Glomerular visceral epithelial cell (primary cell): Measurements from ENCODE around the gene REPS2.

Experiments used
- DNase-seq: peaks from one replicate; pipeline ENCODE4 v3.0.0-alpha.2; 2016; ENCODE audit errors: extremely low spot score

REPS2 gene

DNA sequence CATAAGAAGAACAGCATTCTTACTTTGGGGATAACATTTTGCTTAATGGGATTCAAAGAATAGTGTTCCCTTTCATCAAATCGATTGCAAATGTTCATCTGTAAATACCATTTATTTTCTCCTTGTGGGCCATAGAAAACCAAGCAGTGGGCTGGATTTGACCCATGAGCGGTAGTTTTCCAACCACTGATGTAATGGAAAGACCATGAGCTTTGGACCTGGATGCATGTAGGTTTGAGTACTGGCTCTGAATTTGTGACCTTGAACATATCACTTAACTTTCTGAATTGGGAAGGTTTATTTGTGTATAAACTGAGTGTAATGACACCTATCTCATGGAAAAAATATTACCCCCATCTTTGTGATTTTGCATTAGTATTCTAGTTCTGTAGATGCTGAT, 54.3 kb downstream of the REPS2 start:
- DNase-seq = no peak

DNA sequence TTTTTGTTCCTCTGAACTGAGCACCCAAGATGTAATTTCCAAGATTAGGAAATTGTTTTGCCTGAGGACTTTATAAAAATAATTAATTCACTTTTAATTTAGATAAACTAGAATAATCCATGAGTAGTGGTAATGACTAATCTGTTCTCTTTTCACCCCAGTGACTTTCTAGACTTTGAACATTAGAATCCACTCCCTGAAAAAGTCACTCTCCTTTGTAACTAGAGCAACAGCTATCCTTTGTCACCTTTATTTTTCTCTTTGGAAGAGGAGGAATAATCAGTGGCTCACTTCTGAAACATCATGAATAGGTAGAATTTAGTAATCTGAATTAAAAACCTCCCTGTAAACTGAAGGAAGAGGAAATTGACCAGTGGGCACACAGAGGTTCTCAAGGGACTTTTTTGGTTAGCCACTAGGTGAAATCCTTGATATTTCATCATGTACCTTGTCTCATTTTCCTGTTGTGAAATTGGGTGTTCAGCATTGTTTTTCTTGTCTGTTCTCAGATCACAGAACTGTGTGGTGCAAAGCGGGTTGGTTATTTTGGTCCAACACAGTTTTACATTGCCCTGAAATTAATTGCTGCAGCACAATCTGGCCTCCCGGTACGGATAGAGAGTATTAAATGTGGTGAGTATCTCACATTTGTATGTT, 59.4 kb downstream of the REPS2 start:
- DNase-seq = no peak

DNA sequence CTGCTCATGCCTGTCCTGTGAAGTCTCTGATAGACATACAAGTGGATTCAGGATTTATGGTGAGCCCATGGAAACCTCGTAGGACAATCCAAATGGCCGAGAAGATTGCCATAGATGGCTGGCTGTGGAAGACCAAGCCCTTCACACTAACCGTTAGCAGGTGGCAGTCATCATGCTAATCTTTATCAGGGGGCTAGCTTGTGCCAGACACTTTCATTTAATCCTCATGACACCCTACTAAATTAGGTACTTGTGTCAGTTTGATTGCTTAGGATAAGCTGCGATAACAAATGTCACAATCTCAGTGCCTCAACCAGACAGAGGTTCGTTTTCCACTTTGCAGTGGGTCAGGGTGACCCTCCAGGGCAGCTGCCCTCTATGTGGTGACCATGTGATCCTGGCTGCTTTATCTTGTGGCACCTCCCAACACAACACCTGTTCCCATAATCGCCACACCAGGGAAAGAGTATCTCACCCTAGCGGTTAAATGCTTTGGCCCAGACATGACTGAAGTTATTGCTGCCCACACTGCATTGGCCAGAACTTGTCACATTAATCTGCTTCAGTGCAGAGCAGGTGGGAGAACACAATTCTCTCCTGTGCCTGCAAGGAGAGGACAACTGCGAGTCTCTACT, 60.8 kb downstream of the REPS2 start:
- DNase-seq = no peak

GRCh38 chrX:17009856-17010625, 63.6 kb downstream of the REPS2 start:
- DNase-seq = no peak

GRCh38 chrX:17012465-17012864, 66.0 kb downstream of the REPS2 start:
- no peak for DNase-seq

DNA sequence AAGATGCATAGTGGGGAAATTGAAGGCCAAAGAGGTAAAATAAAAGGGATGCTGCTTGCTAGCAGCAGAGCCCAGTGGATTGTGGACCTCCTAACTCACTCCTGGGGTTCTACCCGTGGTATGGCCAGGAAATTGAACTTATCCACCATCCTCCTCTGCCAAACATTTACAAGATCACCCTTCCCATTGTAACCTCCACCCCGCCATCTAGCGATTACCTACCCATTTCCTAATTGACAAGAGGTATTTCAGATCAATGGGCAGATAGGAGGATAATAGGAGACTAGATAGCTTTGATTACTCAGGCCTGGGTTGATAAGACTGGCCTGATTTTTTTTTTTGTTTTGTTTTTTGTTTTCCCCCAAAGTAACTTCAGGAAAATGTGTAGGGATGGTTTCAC, 67.8 kb downstream of the REPS2 start:
- no peak for DNase-seq

DNA sequence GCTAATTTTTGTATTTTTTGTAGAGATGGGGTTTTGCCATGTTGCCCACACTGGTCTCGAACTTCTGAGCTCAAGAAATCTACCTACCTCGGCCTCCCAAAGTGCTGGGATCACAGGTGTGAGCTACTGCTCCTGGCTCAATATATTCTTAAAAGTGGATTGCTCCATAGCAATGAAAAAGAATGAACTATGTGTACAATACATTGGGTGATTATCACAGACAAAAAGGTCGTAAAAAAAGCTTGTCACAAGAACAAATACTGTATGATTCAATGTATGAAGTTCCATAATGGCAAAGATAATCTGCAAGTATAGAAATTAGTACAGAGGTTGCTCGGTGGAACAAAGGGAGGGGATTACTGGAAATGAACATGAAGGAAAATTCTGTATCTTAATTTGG, 70.7 kb downstream of the REPS2 start:
- DNase-seq = no peak

- DNase-seq = no peak
Measured at GRCh38 chrX:17020356-17020755, 73.9 kb downstream of the REPS2 start.

DNA sequence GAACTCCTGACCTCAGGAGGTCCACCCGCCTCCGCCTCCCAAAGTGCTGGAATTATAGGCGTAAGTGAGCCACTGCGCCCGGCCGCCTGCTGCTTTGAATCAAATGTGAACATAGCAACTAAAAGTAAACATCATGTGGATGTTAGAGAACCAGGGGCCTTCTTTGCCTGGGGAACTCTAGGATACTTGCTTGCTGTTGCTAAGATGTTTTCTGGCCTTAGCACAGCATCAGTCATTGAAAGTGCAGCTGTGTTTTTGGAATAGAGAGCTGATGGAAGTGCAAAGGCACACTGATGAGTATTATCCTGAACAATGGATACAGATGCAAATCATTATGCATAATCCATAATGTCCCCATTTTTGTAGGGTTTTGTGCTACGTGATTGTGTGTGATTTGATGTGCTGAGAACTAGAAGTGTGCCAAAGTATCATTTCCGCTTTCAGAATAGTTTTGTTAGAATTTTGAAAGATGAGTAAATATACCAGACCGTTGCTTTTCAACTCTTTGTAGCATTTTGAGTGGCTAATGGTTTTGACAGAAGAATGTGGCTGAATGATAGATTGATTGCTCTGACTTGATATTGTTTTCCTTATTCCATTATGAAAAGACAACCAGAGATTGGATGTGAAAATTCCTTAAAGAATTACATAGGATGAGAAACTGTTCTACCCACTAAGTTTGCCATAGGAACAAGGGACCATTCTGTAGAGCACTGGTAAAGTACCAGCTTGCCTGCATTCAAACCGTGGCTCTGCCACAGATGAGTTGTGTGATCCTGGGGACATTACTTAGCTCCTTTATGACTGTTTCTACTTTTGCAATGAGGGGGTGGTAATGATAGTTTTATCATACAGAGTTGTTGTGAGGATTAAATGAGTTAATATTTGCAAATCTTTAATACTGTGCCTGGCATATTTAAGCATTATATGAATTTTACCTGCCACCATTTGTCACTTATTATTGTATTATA, 74.7 kb downstream of the REPS2 start:
- no peak for DNase-seq

DNA sequence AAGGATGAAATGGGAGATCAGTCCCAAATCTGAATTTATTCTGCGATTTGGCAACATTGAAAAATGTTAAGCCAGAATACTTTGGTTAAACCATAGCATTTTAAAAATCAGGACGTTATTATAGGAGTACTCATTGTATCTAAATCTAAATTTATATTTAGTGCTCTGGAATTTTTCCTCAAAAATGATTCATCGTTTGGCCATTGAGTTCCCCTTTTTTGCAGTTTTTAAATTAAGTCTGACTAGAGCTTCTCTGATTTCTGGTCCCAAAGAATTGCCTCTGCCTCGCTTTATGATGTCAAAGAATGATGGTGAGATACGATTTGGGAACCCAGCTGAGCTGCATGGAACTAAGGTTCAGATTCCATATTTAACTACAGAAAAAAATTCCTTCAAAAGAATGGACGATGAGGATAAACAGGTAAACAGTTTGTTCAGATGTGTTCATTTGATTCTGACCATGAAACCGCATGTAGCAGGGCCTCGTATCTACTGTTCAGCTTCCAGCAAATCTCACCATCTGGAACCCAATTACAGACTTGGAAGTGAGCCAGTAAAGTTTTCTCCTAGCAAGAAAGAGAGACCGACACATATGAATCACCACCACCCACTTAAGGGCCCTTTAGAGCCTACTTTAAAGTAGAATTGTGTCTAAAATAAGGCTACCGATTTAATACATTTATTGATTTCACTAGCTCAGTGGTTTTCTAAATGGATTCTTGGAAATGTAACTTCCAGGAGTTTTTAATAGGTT, 75.6 kb downstream of the REPS2 start:
- peak; percentile 46 for DNase-seq

DNA sequence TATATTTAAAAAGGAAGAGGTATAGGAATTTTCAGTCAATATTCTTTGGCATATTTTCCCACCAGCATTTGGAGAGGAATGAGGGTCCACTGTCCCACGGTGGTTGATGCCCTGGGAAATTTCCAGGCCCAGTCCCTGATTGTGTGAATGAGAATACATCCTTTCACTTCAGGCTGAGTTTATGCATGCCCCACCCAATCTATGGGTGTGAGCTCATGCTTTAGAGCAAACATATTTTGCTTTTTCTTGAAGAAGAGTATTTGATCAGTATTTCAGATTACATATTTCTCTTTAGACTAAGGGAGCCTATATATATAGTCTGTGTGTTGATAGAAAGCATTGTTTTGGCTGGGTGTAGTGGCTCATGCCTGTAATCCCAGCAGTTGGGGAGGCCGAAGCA, 77.2 kb downstream of the REPS2 start:
- DNase-seq = no peak

GRCh38 chrX:17024886-17025285, 78.4 kb downstream of the REPS2 start:
- DNase-seq = peak; percentile 53

GRCh38 chrX:17025621-17026302, 79.3 kb downstream of the REPS2 start:
- no peak for DNase-seq

- no peak for DNase-seq
Measured at GRCh38 chrX:17027931-17028330, 81.5 kb downstream of the REPS2 start.

GRCh38 chrX:17028356-17028755, 81.9 kb downstream of the REPS2 start:
- DNase-seq = no peak

DNA sequence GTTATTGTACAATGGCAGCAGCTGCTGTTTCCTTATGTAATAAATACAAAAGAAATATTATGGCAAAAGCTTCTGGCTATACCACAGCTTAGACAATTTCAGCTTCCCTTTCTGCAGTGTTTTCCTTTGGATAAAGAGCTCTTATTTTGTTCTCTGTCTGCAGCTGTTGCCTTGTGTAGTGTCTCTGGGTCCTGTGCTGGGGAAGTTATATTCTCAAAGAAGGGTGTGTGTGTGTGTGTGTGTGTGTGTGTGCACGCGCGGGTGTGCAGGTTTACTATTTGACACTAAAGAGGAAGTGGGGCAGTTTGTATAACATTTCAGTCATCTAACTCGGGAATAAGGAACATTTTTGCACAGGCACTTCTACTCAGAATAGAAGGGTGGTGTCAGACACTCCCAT, 83.6 kb downstream of the REPS2 start:
- DNase-seq = no peak

GRCh38 chrX:17030580-17031270, 84.3 kb downstream of the REPS2 start:
- DNase-seq = no peak

DNA sequence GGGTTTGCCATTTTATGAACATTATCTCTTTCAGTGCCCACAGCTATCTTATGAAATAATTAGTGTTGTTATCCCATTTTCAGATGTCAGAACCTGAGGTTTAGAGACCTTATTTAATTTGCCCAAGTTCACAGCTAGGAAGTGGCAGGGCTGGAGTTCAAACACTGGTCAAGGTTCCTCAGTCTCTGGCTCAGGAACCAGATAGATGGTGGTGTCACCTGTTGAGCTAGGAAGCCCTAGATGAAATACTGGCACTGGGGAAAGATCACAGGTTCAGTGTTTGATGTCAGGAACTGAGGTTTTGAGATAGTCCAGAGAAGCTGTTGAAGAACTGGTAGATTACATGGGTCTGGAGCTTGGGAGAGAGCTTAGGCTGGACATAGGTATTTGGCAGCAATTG, 85.4 kb downstream of the REPS2 start:
- DNase-seq = no peak

- DNase-seq = peak; percentile 82
Measured at GRCh38 chrX:17032351-17032750, 85.9 kb downstream of the REPS2 start.

DNA sequence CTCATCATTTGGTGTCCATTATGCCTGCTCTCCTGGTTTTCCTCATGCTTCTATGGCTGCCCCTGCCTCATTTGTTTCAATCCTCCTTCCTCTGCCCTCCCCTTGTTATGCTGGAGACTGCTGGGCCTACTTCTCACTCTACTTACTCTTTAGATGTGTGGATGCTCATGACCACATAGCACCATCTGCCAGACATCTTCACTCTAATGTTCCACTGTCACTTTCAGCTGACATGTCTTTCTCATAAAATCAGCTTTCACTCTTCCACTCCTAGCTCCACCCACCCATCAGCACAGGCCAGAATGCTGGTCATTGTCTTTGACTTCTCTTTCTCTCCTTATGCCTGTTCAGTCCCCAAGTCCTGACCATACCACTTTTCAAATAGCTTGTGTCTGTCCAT, 86.8 kb downstream of the REPS2 start:
- no peak for DNase-seq
